GM12878 (cell line): Measurements from ENCODE around the gene C6orf15. TPM values are rescaled to one million over a fixed set of nuclear protein-coding genes. Genes with fewer than 3 reads are reported as not detected.

Experiments used
- ATAC-seq: fragments of 200-7000 bp; cut with Tn5 transposase; 3 replicates; pipeline ENCODE4 v1.9.1; 2020; ENCODE audit warnings: mild to moderate bottlenecking, moderate library complexity
- BruUV-seq: library from RNA; stranded (reverse); fragments of 400-500 nt; replicated peaks from 2 replicates; lab custom pipeline; 2021; lab: Mats Ljungman, UMichigan
- CTCF ChIA-PET: fragments of 300-600 bp; sonication (Branson Sonifier 250); formaldehyde crosslinking; extraction: SDS; loops from one replicate; lab custom pipeline; 2021; ENCODE audit warnings: inconsistent platforms; lab: Yijun Ruan, JAX
- POLR2A ChIA-PET: fragments of 350-600 bp; formaldehyde crosslinking; extraction: SDS; loops from one replicate; lab custom pipeline; 2021; ENCODE audit warnings: inconsistent platforms; lab: Charles Lee
- RAD21 ChIA-PET: fragments of 300-600 bp; sonication (Branson Sonifier 250); formaldehyde crosslinking; loops from one replicate; lab custom pipeline; 2023; ENCODE audit warnings: antibody characterized with exemption; ENCODE audit not compliant: unreplicated experiment; lab: Charles Lee
- SMC1A ChIA-PET: fragments of 300-600 bp; sonication (Branson Sonifier 250); formaldehyde crosslinking; loops from one replicate; lab custom pipeline; 2023; ENCODE audit not compliant: unreplicated experiment, uncharacterized antibody; lab: Charles Lee
- DNase-seq: peaks from one replicate; pipeline ENCODE4 v3.0.0-alpha.2; 2011; ENCODE audit warnings: low read depth, low spot score
- FAIRE-seq: peaks from 3 replicates; lab custom pipeline; 2011; peaks lifted over from hg19 to GRCh38; lab: Jason Lieb, UNC
- H2AFZ ChIP-seq: 2 replicates; pipeline ENCODE4 v1.6.0; 2011; ENCODE audit warnings: low read depth, low read length, control low read depth; ENCODE audit not compliant: control insufficient read depth
- H3K27ac ChIP-seq: 2 replicates; pipeline ENCODE4 v1.5.1; 2011; ENCODE audit warnings: control low read depth; ENCODE audit not compliant: control insufficient read depth, insufficient read depth
- H3K27me3 ChIP-seq, 2 experiments: replicated peaks in 1 of 2; 2 replicates each; pipeline versions ENCODE4 v1.6.0 to v1.6.1; 2011; ENCODE audit warnings: low read length in 1 of 2; ENCODE audit not compliant: control insufficient read depth in 2 of 2, insufficient read depth in 2 of 2
- H3K36me3 ChIP-seq, 2 experiments: 2 replicates each; pipeline ENCODE4 v1.5.1; 2011; ENCODE audit warnings: low read length in 1 of 2; ENCODE audit not compliant: control insufficient read depth in 2 of 2, insufficient read depth in 2 of 2
- H3K4me1 ChIP-seq: 2 replicates; pipeline ENCODE4 v1.6.1; 2011; ENCODE audit warnings: mild to moderate bottlenecking, low read length, moderate library complexity, mixed read lengths; ENCODE audit not compliant: control insufficient read depth, insufficient read depth
- H3K4me2 ChIP-seq: 2 replicates; pipeline ENCODE4 v1.6.0; 2011; ENCODE audit warnings: control low read depth; ENCODE audit not compliant: control insufficient read depth, insufficient read depth
- H3K4me3 ChIP-seq: fragments of 200-600 bp; sonication (generic); 2 replicates; pipeline ENCODE4 v1.5.1; 2016
- H3K79me2 ChIP-seq: 2 replicates; pipeline ENCODE4 v1.6.0; 2011; ENCODE audit warnings: low read length; ENCODE audit not compliant: control insufficient read depth, insufficient read depth
- H3K9ac ChIP-seq: 2 replicates; pipeline ENCODE4 v1.8.0; 2011; ENCODE audit warnings: low read length, control low read depth, mixed read lengths; ENCODE audit not compliant: control insufficient read depth, insufficient read depth
- H3K9me3 ChIP-seq: replicated peaks from 3 replicates; pipeline ENCODE4 v1.5.1; 2011; ENCODE audit warnings: mild to moderate bottlenecking, low read length; ENCODE audit not compliant: control insufficient read depth, insufficient read depth
- H4K20me1 ChIP-seq: 2 replicates; pipeline ENCODE4 v1.6.0; 2011; ENCODE audit not compliant: control insufficient read depth, insufficient read depth
- BCL11A ChIP-seq: IDR thresholded peaks from 2 replicates; pipeline ENCODE4 v1.6.1; 2011; ENCODE audit warnings: low read depth, low read length
- EGR1 ChIP-seq, 2 experiments: IDR thresholded peaks; 1 replicate in 1 of 2; 2 replicates in 1 of 2; pipeline ENCODE4 v1.6.1; 2011 to 2012; ENCODE audit warnings: low read depth in 2 of 2, low read length in 2 of 2, borderline replicate concordance in 1 of 2, mild to moderate bottlenecking in 1 of 2, moderate library complexity in 1 of 2
- ETV6 ChIP-seq, 2 experiments: fragments of 450-650 bp in 1 of 2; IDR thresholded peaks in 1 of 2; conservative IDR thresholded peaks in 1 of 2; 2 replicates each; pipeline ENCODE4 v1.6.1; 2014; ENCODE audit warnings: antibody characterized with exemption in 1 of 2, borderline replicate concordance in 1 of 2, low read depth in 1 of 2, mild to moderate bottlenecking in 1 of 2, moderate library complexity in 1 of 2
- HDAC2 ChIP-seq: fragments of 200-600 bp; sonication (generic); IDR thresholded peaks from 2 replicates; pipeline ENCODE4 v1.6.1; 2017
- HDAC6 ChIP-seq: fragments of 200-600 bp; sonication (generic); IDR thresholded peaks from one replicate; pipeline ENCODE4 v1.8.0; 2017; ENCODE audit warnings: antibody characterized with exemption; ENCODE audit not compliant: unreplicated experiment
- KAT2A ChIP-seq: conservative IDR thresholded peaks from 2 replicates; pipeline ENCODE4 v1.6.1; 2011; ENCODE audit warnings: low read depth, low read length; ENCODE audit not compliant: control insufficient read depth
- POLR2AphosphoS2 ChIP-seq: IDR thresholded peaks from 2 replicates; pipeline ENCODE4 v1.6.1; 2011; ENCODE audit warnings: low read depth, mild to moderate bottlenecking, low read length, improper control_type of control experiment, moderate library complexity
- RAD21 ChIP-seq: IDR thresholded peaks from 2 replicates; pipeline ENCODE4 v1.6.1; 2011; ENCODE audit warnings: mild to moderate bottlenecking, low read depth, low read length, moderate library complexity; ENCODE audit not compliant: insufficient read depth
- SIN3A ChIP-seq: IDR thresholded peaks from 2 replicates; pipeline ENCODE4 v1.6.1; 2012; ENCODE audit warnings: low read depth, low read length, improper control_type of control experiment
- SIX5 ChIP-seq: IDR thresholded peaks from 2 replicates; pipeline ENCODE4 v1.6.1; 2011; ENCODE audit warnings: mild to moderate bottlenecking, low read depth, low read length, moderate library complexity; ENCODE audit not compliant: severe bottlenecking
- SREBF1 ChIP-seq: IDR thresholded peaks from 2 replicates; pipeline ENCODE4 v1.6.1; 2012; ENCODE audit warnings: mild to moderate bottlenecking, low read length
- WGBS: methylation state at CpG from one replicate; pipeline ENCODE4 v1.1.6; 2016; ENCODE audit warnings: low lambda C conversion rate; ENCODE audit not compliant: insufficient replicate concordance, insufficient coverage; ENCODE audit errors: missing lambda C conversion rate; 5-methylcytosine and 5-hydroxymethylcytosine counted together
- in situ Hi-C: fragments of 300-500 bp; cut with MboI; formaldehyde crosslinking; loops from 9 replicates; pipeline ENCODE4 v1.14.3; 2018; ENCODE audit warnings: mixed read lengths
- intact Hi-C: fragments of 100-400 bp; cut with micrococcal nuclease; formaldehyde crosslinking; loops from one replicate; pipeline ENCODE4 v1.14.2; 2022; ENCODE audit not compliant: unreplicated experiment
- polyA plus RNA-seq, 11 experiments: library from polyadenylated mRNA; depleted of rRNA in 4 of 11; unstranded in 6 of 11; stranded (reverse) in 5 of 11; fragments of >200 nt; fragmentation: Nextera tagmentation in 4 of 11; fragmentation: Illumina TruSeq in 1 of 11; extraction: Ambion mirVana in 4 of 11; extraction: Trizol in 1 of 11; gene quantifications; 1 replicate in 1 of 11; 2 replicates in 10 of 11; pipeline versions ENCODE4 v1.2.1 to v1.2.3, GENCODE V29; 2011 to 2016; ENCODE audit warnings: inconsistent platforms in 2 of 11, missing spikeins in 2 of 11, low read depth in 1 of 11
- total RNA-seq, 4 experiments: library from RNA; depleted of rRNA in 3 of 4; stranded (reverse); fragments of >200 nt in 3 of 4; fragmentation: Illumina TruSeq in 1 of 4; extraction: Trizol in 1 of 4; gene quantifications; 2 replicates each; pipeline versions ENCODE4 v1.2.1 to v1.2.3, GENCODE V29; 2013 to 2021
- TF ChIP-seq, protein P1 (sequence below): fragments of 450-650 bp; IDR thresholded peaks from 2 replicates; pipeline ENCODE4 v1.6.1; 2017; ENCODE audit warnings: antibody characterized with exemption, mild to moderate bottlenecking, moderate library complexity
- TF ChIP-seq, protein P2 (sequence below): fragments of 450-650 bp; IDR thresholded peaks from 2 replicates; pipeline ENCODE4 v1.6.1; 2016; ENCODE audit warnings: mild to moderate bottlenecking

The C6orf15 gene
- total and polyA plus RNA-seq, 10 of the 15 experiments (the other 5 are each of a cell fraction or from before 2014, with no cell fraction given), result not detected

DNA sequence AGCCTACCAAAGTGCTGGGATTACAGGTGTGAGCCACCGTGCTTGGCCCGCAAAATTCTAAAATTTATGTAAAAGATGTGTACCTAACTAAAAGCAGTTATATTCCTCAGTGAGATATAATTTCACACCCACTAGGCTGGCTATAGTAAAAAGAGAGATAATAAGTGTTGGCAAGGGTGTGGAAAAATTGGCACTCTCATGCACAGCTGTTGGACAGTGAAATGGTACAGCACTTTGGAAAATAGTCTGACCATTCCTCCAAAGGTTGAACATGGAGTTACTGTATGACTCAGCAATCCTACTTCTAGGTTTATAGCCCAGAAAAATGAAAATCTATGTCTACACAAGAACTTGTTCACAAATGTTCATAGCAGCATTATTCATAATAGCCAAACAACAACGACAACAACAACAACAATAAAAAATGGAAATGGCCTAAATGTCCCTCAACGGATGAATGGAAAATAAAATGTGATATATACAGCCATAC is 13.9 kb downstream of the C6orf15 start:
- Histone ChIP-seq H3K79me2 (no peaks in the 10 kb centered on the region), H3K4me1 (no peaks in the 10 kb centered on the region), H3K36me3 (no peaks in the 10 kb centered on the region), H4K20me1 (no peaks in the 10 kb centered on the region), H2AFZ (no peak overlapping the region), H3K4me3 (no peak overlapping the region), H3K27ac (no peak overlapping the region), H3K4me2 (no peak overlapping the region), H3K9ac (no peak overlapping the region), H3K9me3 (no peaks in the 10 kb centered on the region), H3K27me3 (peaks cover 0 to 2% of the 10 kb centered on the region in 2 experiments; a peak in 2 of 4 replicates)
- no peak for DNase-seq
- no peak for ATAC-seq
- SMC1A ChIA-PET, result no interaction called here
- CTCF ChIA-PET, result no interaction called here
- in situ Hi-C loops (loop anchor here (10.0 kb wide), 1 partner anchor 634 kb away; no protein-coding TSS in a partner anchor), intact Hi-C loops (no loop called here)
- no peak for FAIRE-seq
- RAD21 ChIA-PET, result interaction anchor here (1.5 kb wide), 1 partner anchor 11 kb away, joined by 4 read pairs; no protein-coding TSS in a partner anchor
- POLR2A ChIA-PET, result no interaction called here
- no TSS peak for BruUV-seq
- TF ChIP-seq POLR2AphosphoS2 (no peak), BCL11A (no peak), RAD21 (no peak), EGR1 (IDR thresholded peaks at IDR 0.05; ENCODE audit: borderline replicate concordance in 1 of 2, low read depth in 2 of 2, low read length in 2 of 2) (no peak), KAT2A (no peak), HDAC6 (no peak), SIN3A (no peak), SREBF1 (no peak), HDAC2 (no peak), ETV6 (conservative IDR thresholded peaks at IDR 0.05 in 1 of 2, IDR thresholded peaks at IDR 0.05 in 1 of 2; ENCODE audit: borderline replicate concordance in 1 of 2, low read depth in 1 of 2) (no peak), SIX5 (no peak)
- TF ChIP-seq, protein P1, sequence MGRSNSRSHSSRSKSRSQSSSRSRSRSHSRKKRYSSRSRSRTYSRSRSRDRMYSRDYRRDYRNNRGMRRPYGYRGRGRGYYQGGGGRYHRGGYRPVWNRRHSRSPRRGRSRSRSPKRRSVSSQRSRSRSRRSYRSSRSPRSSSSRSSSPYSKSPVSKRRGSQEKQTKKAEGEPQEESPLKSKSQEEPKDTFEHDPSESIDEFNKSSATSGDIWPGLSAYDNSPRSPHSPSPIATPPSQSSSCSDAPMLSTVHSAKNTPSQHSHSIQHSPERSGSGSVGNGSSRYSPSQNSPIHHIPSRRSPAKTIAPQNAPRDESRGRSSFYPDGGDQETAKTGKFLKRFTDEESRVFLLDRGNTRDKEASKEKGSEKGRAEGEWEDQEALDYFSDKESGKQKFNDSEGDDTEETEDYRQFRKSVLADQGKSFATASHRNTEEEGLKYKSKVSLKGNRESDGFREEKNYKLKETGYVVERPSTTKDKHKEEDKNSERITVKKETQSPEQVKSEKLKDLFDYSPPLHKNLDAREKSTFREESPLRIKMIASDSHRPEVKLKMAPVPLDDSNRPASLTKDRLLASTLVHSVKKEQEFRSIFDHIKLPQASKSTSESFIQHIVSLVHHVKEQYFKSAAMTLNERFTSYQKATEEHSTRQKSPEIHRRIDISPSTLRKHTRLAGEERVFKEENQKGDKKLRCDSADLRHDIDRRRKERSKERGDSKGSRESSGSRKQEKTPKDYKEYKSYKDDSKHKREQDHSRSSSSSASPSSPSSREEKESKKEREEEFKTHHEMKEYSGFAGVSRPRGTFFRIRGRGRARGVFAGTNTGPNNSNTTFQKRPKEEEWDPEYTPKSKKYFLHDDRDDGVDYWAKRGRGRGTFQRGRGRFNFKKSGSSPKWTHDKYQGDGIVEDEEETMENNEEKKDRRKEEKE, result no peak
- TF ChIP-seq, protein P2, sequence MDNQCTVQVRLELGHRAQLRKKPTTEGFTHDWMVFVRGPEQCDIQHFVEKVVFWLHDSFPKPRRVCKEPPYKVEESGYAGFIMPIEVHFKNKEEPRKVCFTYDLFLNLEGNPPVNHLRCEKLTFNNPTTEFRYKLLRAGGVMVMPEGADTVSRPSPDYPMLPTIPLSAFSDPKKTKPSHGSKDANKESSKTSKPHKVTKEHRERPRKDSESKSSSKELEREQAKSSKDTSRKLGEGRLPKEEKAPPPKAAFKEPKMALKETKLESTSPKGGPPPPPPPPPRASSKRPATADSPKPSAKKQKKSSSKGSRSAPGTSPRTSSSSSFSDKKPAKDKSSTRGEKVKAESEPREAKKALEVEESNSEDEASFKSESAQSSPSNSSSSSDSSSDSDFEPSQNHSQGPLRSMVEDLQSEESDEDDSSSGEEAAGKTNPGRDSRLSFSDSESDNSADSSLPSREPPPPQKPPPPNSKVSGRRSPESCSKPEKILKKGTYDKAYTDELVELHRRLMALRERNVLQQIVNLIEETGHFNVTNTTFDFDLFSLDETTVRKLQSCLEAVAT, result no peak
- 72% methylated on average over 4 of the region's 4 CpGs for WGBS
